ENCODE results near the gene CALD1. TPM values are rescaled to one million over a fixed set of nuclear protein-coding genes. Genes with fewer than 3 reads are reported as not detected.

Gene CALD1
- total RNA-seq, 1 donor from 2014 or later = 61.8 TPM

- peaks cover 1% of the 10 kb centered on the region for H3K9me3 Mint-ChIP-seq (ENCODE audit: unreplicated experiment)
- no peaks in the 10 kb centered on the region for H3K36me3 Mint-ChIP-seq (ENCODE audit: unreplicated experiment)
- H3K4me3 Mint-ChIP-seq (ENCODE audit: unreplicated experiment) = no peak overlapping the region
- no peak for DNase-seq
- TF ChIP-seq CTCF (IDR thresholded peaks at IDR 0.05; ENCODE audit: partially characterized antibody, unreplicated experiment) = no peak
- no peak overlapping the region for H3K27ac Mint-ChIP-seq (ENCODE audit: unreplicated experiment)
- peaks cover 1% of the 10 kb centered on the region for H3K4me1 Mint-ChIP-seq (ENCODE audit: low read depth, unreplicated experiment)
- no peaks in the 10 kb centered on the region for H3K27me3 Mint-ChIP-seq (ENCODE audit: unreplicated experiment)
These were observed 95.0 kb downstream of the CALD1 start for GRCh38 chr7:134874407-134874806.

DNA sequence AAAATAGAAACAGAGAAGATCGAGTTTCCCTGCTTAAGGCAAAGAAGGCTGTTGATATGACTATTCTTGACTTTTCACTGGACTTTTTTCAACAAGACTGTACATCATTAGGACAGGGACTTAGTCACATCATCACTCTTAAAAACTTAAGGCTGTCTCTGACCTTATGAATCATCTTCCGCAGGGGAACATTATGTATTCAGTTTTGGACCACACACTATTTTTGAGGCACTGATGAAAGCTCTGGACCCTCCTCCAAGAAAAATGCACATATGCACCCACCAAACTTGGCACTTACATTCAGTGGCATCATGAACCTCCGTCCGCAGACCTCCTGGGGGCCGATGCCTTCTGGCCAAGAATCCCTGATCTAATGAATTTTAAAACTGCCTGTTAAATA lies 96.4 kb downstream of the CALD1 start:
- no peak overlapping the region for H3K27ac Mint-ChIP-seq (ENCODE audit: unreplicated experiment)
- DNase-seq = no peak
- H3K9me3 Mint-ChIP-seq (ENCODE audit: unreplicated experiment) = no peaks in the 10 kb centered on the region
- no peaks in the 10 kb centered on the region for H3K36me3 Mint-ChIP-seq (ENCODE audit: unreplicated experiment)
- H3K4me3 Mint-ChIP-seq (ENCODE audit: unreplicated experiment) = no peak overlapping the region
- TF ChIP-seq CTCF (IDR thresholded peaks at IDR 0.05; ENCODE audit: partially characterized antibody, unreplicated experiment) = no peak
- H3K4me1 Mint-ChIP-seq (ENCODE audit: low read depth, unreplicated experiment) = peaks cover 5% of the 10 kb centered on the region
- no peaks in the 10 kb centered on the region for H3K27me3 Mint-ChIP-seq (ENCODE audit: unreplicated experiment)

DNA sequence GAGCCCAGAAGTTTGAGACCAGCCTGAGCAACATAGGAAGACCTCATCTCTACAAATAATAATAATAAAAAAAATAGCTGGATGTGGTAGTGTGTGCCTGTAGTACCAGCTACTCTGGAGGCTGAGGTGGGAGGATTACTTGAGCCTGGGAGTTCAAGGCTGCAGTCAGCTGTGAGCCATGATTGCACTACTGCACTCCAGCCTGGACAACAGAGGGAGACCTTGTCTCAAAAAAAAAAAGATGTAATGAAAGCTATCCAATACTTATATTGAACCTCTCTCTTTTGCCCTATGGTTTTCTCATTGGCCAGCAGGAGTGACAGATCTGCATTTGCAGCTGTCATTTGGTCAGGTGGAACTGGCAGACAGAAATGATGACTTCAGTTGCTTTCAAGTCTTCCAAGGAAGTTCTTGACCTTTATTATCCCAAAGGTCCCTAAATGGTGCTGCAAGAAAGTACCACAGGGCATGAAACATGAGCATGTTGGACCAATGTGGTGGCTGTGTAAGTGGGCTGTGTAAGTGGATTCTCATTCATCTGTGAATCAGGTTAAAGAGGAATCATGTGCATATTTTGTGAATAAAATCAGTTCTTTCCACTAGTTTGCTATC lies 99.4 kb downstream of the CALD1 start:
- peaks cover 7% of the 10 kb centered on the region for H3K4me1 Mint-ChIP-seq (ENCODE audit: low read depth, unreplicated experiment)
- no peak overlapping the region for H3K27ac Mint-ChIP-seq (ENCODE audit: unreplicated experiment)
- DNase-seq = no peak
- H3K27me3 Mint-ChIP-seq (ENCODE audit: unreplicated experiment) = no peaks in the 10 kb centered on the region
- H3K4me3 Mint-ChIP-seq (ENCODE audit: unreplicated experiment) = no peak overlapping the region
- H3K9me3 Mint-ChIP-seq (ENCODE audit: unreplicated experiment) = no peaks in the 10 kb centered on the region
- no peak for TF ChIP-seq CTCF (IDR thresholded peaks at IDR 0.05; ENCODE audit: partially characterized antibody, unreplicated experiment)
- no peaks in the 10 kb centered on the region for H3K36me3 Mint-ChIP-seq (ENCODE audit: unreplicated experiment)

DNA sequence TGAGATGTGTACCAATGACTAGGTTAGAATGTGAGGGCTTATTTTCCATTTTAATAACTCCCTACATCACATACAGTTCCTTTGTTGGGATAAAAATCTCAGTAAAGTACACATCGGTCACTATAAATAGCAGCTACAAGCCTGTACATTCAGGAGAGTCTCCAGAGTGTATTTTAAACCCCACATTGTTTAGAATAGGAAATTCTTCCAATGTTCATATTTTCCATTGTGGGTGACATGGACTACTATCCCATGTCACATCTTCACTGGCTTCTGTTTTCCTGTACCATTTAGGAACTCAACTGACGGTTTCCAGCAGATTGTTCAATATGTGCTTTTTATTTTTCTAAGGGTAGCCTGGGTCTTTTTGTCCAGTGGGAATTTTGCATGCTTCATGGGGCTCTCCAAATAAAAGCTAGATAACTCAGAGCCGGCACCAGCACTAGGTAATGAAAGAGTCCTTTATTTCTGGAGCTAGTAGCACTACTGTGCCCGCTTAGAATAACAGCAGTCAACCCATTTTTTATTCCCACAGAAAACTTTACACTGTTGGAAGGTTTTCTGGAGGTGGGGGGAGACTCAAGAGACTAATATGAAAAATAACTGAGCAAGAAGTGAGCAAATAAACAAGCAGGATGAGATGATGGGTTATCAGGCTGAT lies 100.5 kb downstream of the CALD1 start:
- H3K36me3 Mint-ChIP-seq (ENCODE audit: unreplicated experiment) = no peaks in the 10 kb centered on the region
- H3K27ac Mint-ChIP-seq (ENCODE audit: unreplicated experiment) = no peak overlapping the region
- H3K4me3 Mint-ChIP-seq (ENCODE audit: unreplicated experiment) = no peak overlapping the region
- H3K9me3 Mint-ChIP-seq (ENCODE audit: unreplicated experiment) = no peaks in the 10 kb centered on the region
- peaks cover 7% of the 10 kb centered on the region for H3K4me1 Mint-ChIP-seq (ENCODE audit: low read depth, unreplicated experiment)
- H3K27me3 Mint-ChIP-seq (ENCODE audit: unreplicated experiment) = no peaks in the 10 kb centered on the region
- no peak for DNase-seq
- no peak for TF ChIP-seq CTCF (IDR thresholded peaks at IDR 0.05; ENCODE audit: partially characterized antibody, unreplicated experiment)

GRCh38 chr7:134882481-134882880 lies 103.0 kb downstream of the CALD1 start:
- peaks cover 6% of the 10 kb centered on the region for H3K4me1 Mint-ChIP-seq (ENCODE audit: low read depth, unreplicated experiment)
- H3K27ac Mint-ChIP-seq (ENCODE audit: unreplicated experiment) = no peak overlapping the region
- DNase-seq = no peak
- H3K4me3 Mint-ChIP-seq (ENCODE audit: unreplicated experiment) = no peak overlapping the region
- H3K36me3 Mint-ChIP-seq (ENCODE audit: unreplicated experiment) = no peaks in the 10 kb centered on the region
- no peak for TF ChIP-seq CTCF (IDR thresholded peaks at IDR 0.05; ENCODE audit: partially characterized antibody, unreplicated experiment)
- no peaks in the 10 kb centered on the region for H3K9me3 Mint-ChIP-seq (ENCODE audit: unreplicated experiment)
- no peaks in the 10 kb centered on the region for H3K27me3 Mint-ChIP-seq (ENCODE audit: unreplicated experiment)

Measured in glutamatergic neuron (in vitro differentiated cells).